Esophagus squamous epithelium (tissue), 4 donors: ENCODE results near the gene KRI1.

Experiments
- CTCF ChIP-seq, 6 experiments: fragments of 450-650 bp in 4 of 6; fragments of 200-600 bp in 2 of 6; sonication (generic) in 2 of 6; IDR thresholded peaks; one replicate each; pipeline ENCODE4 v1.5.1; 2016 to 2019; ENCODE audit warnings: antibody characterized with exemption in 6 of 6, mild to moderate bottlenecking in 4 of 6, moderate library complexity in 4 of 6
- POLR2A ChIP-seq, 4 donors: fragments of 450-650 bp; IDR thresholded peaks; one replicate each; pipeline ENCODE4 v1.6.1; 2017; ENCODE audit warnings: antibody characterized with exemption in 4 of 4, mild to moderate bottlenecking in 4 of 4, moderate library complexity in 3 of 4

GRCh38 chr19:10586396-10586795 is 20.6 kb upstream of the KRI1 start:
- TF ChIP-seq CTCF (IDR thresholded peaks at IDR 0.05) (no peak), POLR2A (IDR thresholded peaks at IDR 0.05) (no peak)
